HG02798 (cell line): ENCODE results near the gene ZNF416.

Source experiments
- ATAC-seq: cut with Tn5 transposase; IDR thresholded peaks from one replicate; pipeline ENCODE4 v1.9.1; 2021; ENCODE audit warnings: mild to moderate bottlenecking; ENCODE audit not compliant: unreplicated experiment, poor library complexity

The ZNF416 gene

GRCh38 chr19:57578487-57579205 is at the start of gene ZNF416:
Gene ZNF416 (minus strand): TSS chr19:57578911. CDS start chr19:57578704, 207 bp downstream.
- ATAC-seq, result peak; percentile 96

GRCh38 chr19:57623091-57623490 is 44.4 kb upstream of the ZNF416 start:
- ATAC-seq, result no peak

GRCh38 chr19:57620673-57621348 is 42.1 kb upstream of the ZNF416 start:
- ATAC-seq, result no peak

- no peak for ATAC-seq
Observed at GRCh38 chr19:57615346-57615745, 36.6 kb upstream of the ZNF416 start.

GRCh38 chr19:57613941-57614743 is 35.4 kb upstream of the ZNF416 start, which contains the start of gene ZNF134:
Gene ZNF134 (plus strand): TSS chr19:57614242. CDS start chr19:57619469, 5,227 bp downstream.
- peak; percentile 95 for ATAC-seq

GRCh38 chr19:57611113-57611512 is 32.4 kb upstream of the ZNF416 start:
- ATAC-seq, result no peak

GRCh38 chr19:57606931-57607330 is 28.2 kb upstream of the ZNF416 start:
- no peak for ATAC-seq

- ATAC-seq, result peak; percentile 97
Observed at GRCh38 chr19:57599761-57600383, 21.2 kb upstream of the ZNF416 start, which contains the start of gene ZNF530. Gene ZNF530 (plus strand): TSS chr19:57599885. CDS start chr19:57604346, 4,461 bp downstream.

- no peak for ATAC-seq
Observed at GRCh38 chr19:57599377-57599760, 20.7 kb upstream of the ZNF416 start.

GRCh38 chr19:57587529-57587928 is 8.8 kb upstream of the ZNF416 start:
- ATAC-seq, result no peak

GRCh38 chr19:57583521-57584416 is 5.1 kb upstream of the ZNF416 start, which contains the start of gene ZIK1:
Gene ZIK1 (plus strand): TSS chr19:57584145. CDS start chr19:57584357, 212 bp downstream.
- ATAC-seq, result peak; percentile 83

- ATAC-seq, result no peak
Observed at GRCh38 chr19:57583104-57583520, 4.4 kb upstream of the ZNF416 start.

- ATAC-seq, result no peak
Observed at GRCh38 chr19:57576661-57577060, 2.0 kb downstream of the ZNF416 start.

GRCh38 chr19:57572415-57572947 is 6.2 kb downstream of the ZNF416 start:
- ATAC-seq, result no peak

GRCh38 chr19:57570707-57571106 is 8.0 kb downstream of the ZNF416 start:
- ATAC-seq, result no peak

- no peak for ATAC-seq
Observed at GRCh38 chr19:57566396-57567265, 12.1 kb downstream of the ZNF416 start.

- no peak for ATAC-seq
Observed at GRCh38 chr19:57563547-57563946, 15.2 kb downstream of the ZNF416 start.

- peak; percentile 6 for ATAC-seq
Observed at GRCh38 chr19:57560049-57560491, 18.6 kb downstream of the ZNF416 start.
